SU-DHL-6 (cell line): ENCODE data around the gene ANXA9.

Experiments
- CTCF ChIP-seq: fragments of 200-600 bp; sonication (generic); IDR thresholded peaks from one replicate; pipeline ENCODE4 v1.5.1; 2017; ENCODE audit warnings: antibody characterized with exemption, mild to moderate bottlenecking, low read length, moderate library complexity; ENCODE audit not compliant: insufficient read depth, poor library complexity, severe bottlenecking
- EZH2phosphoT487 ChIP-seq: fragments of 200-600 bp; sonication (generic), shearing (Covaris generic); conservative IDR thresholded peaks from 2 replicates; pipeline ENCODE4 v1.6.1; 2018; ENCODE audit warnings: mild to moderate bottlenecking, antibody characterized with exemption, low read length, moderate library complexity, mixed read lengths

GRCh38 chr1:150997126-150997872 is 15.2 kb downstream of the ANXA9 start:
- no peak for TF ChIP-seq CTCF
- TF ChIP-seq EZH2phosphoT487, result no peak
